ENCODE measurements around the gene TMEM244. TPM values are rescaled to one million over a fixed set of nuclear protein-coding genes. Genes with fewer than 3 reads are reported as not detected.
"Not testable (repeated sequence)": the region's sequence is repeated elsewhere in the genome, so short reads cannot be mapped to it uniquely, and the experiment has no call there.

TMEM244 gene
- total RNA-seq, 1 donor from 2014 or later: not detected

- Mint-ChIP-seq H3K27ac (no peak overlapping the region), H3K4me3 (no peak overlapping the region), H3K4me1 (peaks cover 8% of the 10 kb centered on the region), H3K27me3 (peaks cover 20% of the 10 kb centered on the region), H3K9me3 (no peaks in the 10 kb centered on the region), H3K36me3 (ENCODE audit: low read depth) (no peaks in the 10 kb centered on the region)
- intact Hi-C loops (cut with micrococcal nuclease): no loop called here
- no peak for DNase-seq
Measured at GRCh38 chr6:129817821-129818220, 43.3 kb downstream of the TMEM244 start.

GRCh38 chr6:129817332-129817731 is 43.8 kb downstream of the TMEM244 start:
- H3K9me3 Mint-ChIP-seq: no peaks in the 10 kb centered on the region
- no peak overlapping the region for H3K27ac Mint-ChIP-seq
- H3K4me3 Mint-ChIP-seq: no peak overlapping the region
- intact Hi-C loops (cut with micrococcal nuclease): no loop called here
- H3K4me1 Mint-ChIP-seq: peaks cover 8% of the 10 kb centered on the region
- H3K36me3 Mint-ChIP-seq (ENCODE audit: low read depth): no peaks in the 10 kb centered on the region
- peaks cover 20% of the 10 kb centered on the region for H3K27me3 Mint-ChIP-seq
- DNase-seq: peak; percentile 42

GRCh38 chr6:129812145-129812777 is 48.9 kb downstream of the TMEM244 start:
- Mint-ChIP-seq H3K9me3 (peaks cover 9% of the 10 kb centered on the region), H3K36me3 (ENCODE audit: low read depth) (no peaks in the 10 kb centered on the region), H3K27me3 (peaks cover 29% of the 10 kb centered on the region), H3K4me3 (no peak overlapping the region), H3K27ac (no peak overlapping the region), H3K4me1 (peaks cover under 1% of the 10 kb centered on the region)
- intact Hi-C loops (cut with micrococcal nuclease): no loop called here
- DNase-seq: no peak

- H3K4me1 Mint-ChIP-seq; DNase-seq; intact Hi-C loops (cut with micrococcal nuclease); H3K27ac Mint-ChIP-seq; H3K4me3 Mint-ChIP-seq; H3K36me3 Mint-ChIP-seq (ENCODE audit: low read depth): not testable (repeated sequence)
- Mint-ChIP-seq H3K9me3 (peaks cover 26% of the 10 kb centered on the region), H3K27me3 (peaks cover 26% of the 10 kb centered on the region)
Measured at GRCh38 chr6:129807141-129807540, 54.0 kb downstream of the TMEM244 start.

GRCh38 chr6:129802920-129803319 is 58.2 kb downstream of the TMEM244 start:
- peaks cover 22% of the 10 kb centered on the region for H3K9me3 Mint-ChIP-seq
- H3K27ac Mint-ChIP-seq; DNase-seq; H3K4me1 Mint-ChIP-seq; H3K4me3 Mint-ChIP-seq; H3K36me3 Mint-ChIP-seq (ENCODE audit: low read depth); intact Hi-C loops (cut with micrococcal nuclease); H3K27me3 Mint-ChIP-seq: not testable (repeated sequence)

GRCh38 chr6:129801909-129802308 is 59.2 kb downstream of the TMEM244 start:
- Mint-ChIP-seq H3K4me3 (no peak overlapping the region), H3K36me3 (ENCODE audit: low read depth) (no peaks in the 10 kb centered on the region), H3K27me3 (peaks cover 9% of the 10 kb centered on the region), H3K9me3 (peaks cover 16% of the 10 kb centered on the region), H3K27ac (no peak overlapping the region), H3K4me1 (no peaks in the 10 kb centered on the region)
- intact Hi-C loops (cut with micrococcal nuclease): no loop called here
- no peak for DNase-seq

GRCh38 chr6:129795261-129795660 is 65.9 kb downstream of the TMEM244 start:
- Mint-ChIP-seq H3K4me3 (no peak overlapping the region), H3K36me3 (ENCODE audit: low read depth) (no peaks in the 10 kb centered on the region), H3K9me3 (no peaks in the 10 kb centered on the region), H3K27ac (no peak overlapping the region), H3K27me3 (peaks cover 15% of the 10 kb centered on the region), H3K4me1 (peaks cover 6% of the 10 kb centered on the region)
- intact Hi-C loops (cut with micrococcal nuclease): no loop called here
- DNase-seq: no peak

GRCh38 chr6:129793447-129793846 is 67.7 kb downstream of the TMEM244 start:
- Mint-ChIP-seq H3K36me3 (ENCODE audit: low read depth) (no peaks in the 10 kb centered on the region), H3K4me3 (no peak overlapping the region), H3K27me3 (peaks cover 20% of the 10 kb centered on the region), H3K4me1 (peaks cover 6% of the 10 kb centered on the region), H3K9me3 (no peaks in the 10 kb centered on the region), H3K27ac (no peak overlapping the region)
- intact Hi-C loops (cut with micrococcal nuclease): no loop called here
- no peak for DNase-seq

- no peak overlapping the region for H3K27ac Mint-ChIP-seq
- no peak for DNase-seq
- H3K27me3 Mint-ChIP-seq: peaks cover 17% of the 10 kb centered on the region
- no peaks in the 10 kb centered on the region for H3K36me3 Mint-ChIP-seq (ENCODE audit: low read depth)
- intact Hi-C loops (cut with micrococcal nuclease): no loop called here
- peaks cover 6% of the 10 kb centered on the region for H3K4me1 Mint-ChIP-seq
- no peak overlapping the region for H3K4me3 Mint-ChIP-seq
- H3K9me3 Mint-ChIP-seq: no peaks in the 10 kb centered on the region
Measured at GRCh38 chr6:129792049-129792448, 69.1 kb downstream of the TMEM244 start.

GRCh38 chr6:129790785-129791184 is 70.3 kb downstream of the TMEM244 start:
- peaks cover 6% of the 10 kb centered on the region for H3K4me1 Mint-ChIP-seq
- H3K36me3 Mint-ChIP-seq (ENCODE audit: low read depth): no peaks in the 10 kb centered on the region
- H3K27ac Mint-ChIP-seq: no peak overlapping the region
- intact Hi-C loops (cut with micrococcal nuclease): no loop called here
- H3K27me3 Mint-ChIP-seq: peaks cover 17% of the 10 kb centered on the region
- no peaks in the 10 kb centered on the region for H3K9me3 Mint-ChIP-seq
- DNase-seq: no peak
- H3K4me3 Mint-ChIP-seq: no peak overlapping the region

- intact Hi-C loops (cut with micrococcal nuclease): no loop called here
- H3K36me3 Mint-ChIP-seq (ENCODE audit: low read depth): no peaks in the 10 kb centered on the region
- no peak for DNase-seq
- H3K4me3 Mint-ChIP-seq: no peak overlapping the region
- peaks cover 21% of the 10 kb centered on the region for H3K27me3 Mint-ChIP-seq
- no peak overlapping the region for H3K27ac Mint-ChIP-seq
- H3K4me1 Mint-ChIP-seq: peaks cover 6% of the 10 kb centered on the region
- H3K9me3 Mint-ChIP-seq: no peaks in the 10 kb centered on the region
Measured at GRCh38 chr6:129789974-129790373, 71.1 kb downstream of the TMEM244 start.

GRCh38 chr6:129787816-129788215 is 73.3 kb downstream of the TMEM244 start:
- no peak overlapping the region for H3K4me3 Mint-ChIP-seq
- peaks cover 19% of the 10 kb centered on the region for H3K27me3 Mint-ChIP-seq
- H3K9me3 Mint-ChIP-seq: no peaks in the 10 kb centered on the region
- DNase-seq: no peak
- H3K4me1 Mint-ChIP-seq: no peaks in the 10 kb centered on the region
- H3K36me3 Mint-ChIP-seq (ENCODE audit: low read depth): no peaks in the 10 kb centered on the region
- intact Hi-C loops (cut with micrococcal nuclease): no loop called here
- no peak overlapping the region for H3K27ac Mint-ChIP-seq

- H3K27me3 Mint-ChIP-seq: peaks cover 26% of the 10 kb centered on the region
- H3K27ac Mint-ChIP-seq: no peak overlapping the region
- H3K36me3 Mint-ChIP-seq (ENCODE audit: low read depth): no peaks in the 10 kb centered on the region
- no peaks in the 10 kb centered on the region for H3K4me1 Mint-ChIP-seq
- no peak overlapping the region for H3K4me3 Mint-ChIP-seq
- H3K9me3 Mint-ChIP-seq: no peaks in the 10 kb centered on the region
- intact Hi-C loops (cut with micrococcal nuclease): no loop called here
- no peak for DNase-seq
Measured at GRCh38 chr6:129786548-129786947, 74.6 kb downstream of the TMEM244 start.

- Mint-ChIP-seq H3K36me3 (ENCODE audit: low read depth) (no peaks in the 10 kb centered on the region), H3K27ac (no peak overlapping the region), H3K27me3 (peaks cover 28% of the 10 kb centered on the region), H3K4me1 (no peaks in the 10 kb centered on the region), H3K4me3 (no peak overlapping the region), H3K9me3 (no peaks in the 10 kb centered on the region)
- no peak for DNase-seq
- intact Hi-C loops (cut with micrococcal nuclease): no loop called here
Measured at GRCh38 chr6:129785756-129786135, 75.4 kb downstream of the TMEM244 start.

Data from activated CD4-positive, alpha-beta T cell treated with anti-CD3 and anti-CD28 coated beads, Interleukin-2, amount 10 ng/mL, durations not matched to agents 24 days and 14 days (primary cell).